Endothelial cell of umbilical vein (primary cell): ENCODE data around the gene UBE2G1. TPM values are rescaled to one million over a fixed set of nuclear protein-coding genes. Genes with fewer than 3 reads are reported as not detected.

ENCODE experiments used
- BruUV-seq: library from RNA; stranded (reverse); fragments of 400-500 nt; replicated peaks from 2 replicates; lab custom pipeline; 2021; lab: Mats Ljungman, UMichigan
- CTCF ChIA-PET: fragments of 300-600, 350-600 bp; sonication (Branson Sonifier 250); formaldehyde crosslinking; loops from one replicate; lab custom pipeline; 2021; ENCODE audit warnings: antibody characterized with exemption, inconsistent platforms; lab: Charles Lee
- POLR2A ChIA-PET: fragments of 300-600, 350-600 bp; sonication (Branson Sonifier 250); formaldehyde crosslinking; loops from one replicate; lab custom pipeline; 2021; ENCODE audit warnings: antibody characterized with exemption, inconsistent platforms; lab: Charles Lee
- DNase-seq: peaks from one replicate; pipeline ENCODE4 v3.0.0-alpha.2; 2011; ENCODE audit warnings: low read depth, low spot score
- FAIRE-seq: peaks from 2 replicates; lab custom pipeline; 2011; peaks lifted over from hg19 to GRCh38; lab: Jason Lieb, UNC
- H2AFZ ChIP-seq: 2 replicates; pipeline ENCODE4 v1.6.0; 2012; ENCODE audit warnings: low read depth, low read length, control low read depth, inconsistent platforms
- H3K27ac ChIP-seq: 2 replicates; pipeline ENCODE4 v1.5.1; 2011; ENCODE audit warnings: low read depth, mild to moderate bottlenecking, control low read depth, low read length, moderate library complexity; ENCODE audit not compliant: insufficient read depth
- H3K27me3 ChIP-seq, 2 experiments: 2 replicates each; pipeline versions ENCODE4 v1.6.0 to v1.6.1; 2011; ENCODE audit warnings: low read length in 2 of 2, mixed read lengths in 1 of 2; ENCODE audit not compliant: control insufficient read depth in 2 of 2, insufficient read depth in 2 of 2
- H3K36me3 ChIP-seq, 2 experiments: 2 replicates in 1 of 2; 3 replicates in 1 of 2; pipeline ENCODE4 v1.5.1; 2011; ENCODE audit warnings: low read length in 2 of 2, mild to moderate bottlenecking in 1 of 2, moderate library complexity in 1 of 2; ENCODE audit not compliant: control insufficient read depth in 2 of 2, insufficient read depth in 2 of 2; ENCODE audit errors: extremely low read depth in 1 of 2
- H3K4me1 ChIP-seq: 3 replicates; pipeline ENCODE4 v1.5.1; 2011; ENCODE audit warnings: mild to moderate bottlenecking, low read length; ENCODE audit not compliant: control insufficient read depth, insufficient read depth; ENCODE audit errors: extremely low read depth
- H3K4me2 ChIP-seq: 2 replicates; pipeline ENCODE4 v1.6.1; 2011; ENCODE audit warnings: low read length, control low read depth, mixed read lengths; ENCODE audit not compliant: insufficient read depth
- H3K4me3 ChIP-seq, 3 experiments: fragments of 200-600 bp in 1 of 3; sonication (generic), shearing (Covaris generic) in 1 of 3; replicated peaks in 1 of 3; 2 replicates each; pipeline ENCODE4 v1.5.1; 2011 to 2016; ENCODE audit warnings: control low read depth in 3 of 3, low read length in 3 of 3, mild to moderate bottlenecking in 2 of 3, inconsistent platforms in 1 of 3, low read depth in 1 of 3, moderate library complexity in 1 of 3; ENCODE audit not compliant: insufficient read depth in 1 of 3
- H3K79me2 ChIP-seq: 2 replicates; pipeline ENCODE4 v1.6.0; 2012; ENCODE audit warnings: low read length, inconsistent platforms; ENCODE audit not compliant: control insufficient read depth, insufficient read depth
- H3K9ac ChIP-seq: replicated peaks from 2 replicates; pipeline ENCODE3; 2011; ENCODE audit warnings: low read length, control low read depth; ENCODE audit not compliant: insufficient read depth; ENCODE audit errors: extremely low read depth
- H3K9me1 ChIP-seq: replicated peaks from 3 replicates; pipeline ENCODE4 v1.6.0; 2011; ENCODE audit warnings: mild to moderate bottlenecking, low read length; ENCODE audit not compliant: control insufficient read depth, insufficient read depth; ENCODE audit errors: extremely low read depth
- H3K9me3 ChIP-seq: replicated peaks from 2 replicates; pipeline ENCODE4 v1.5.1; 2012; ENCODE audit warnings: low read length, inconsistent platforms; ENCODE audit not compliant: control insufficient read depth, insufficient read depth
- H4K20me1 ChIP-seq: replicated peaks from 2 replicates; pipeline ENCODE3; 2011; ENCODE audit warnings: mild to moderate bottlenecking, low read length; ENCODE audit not compliant: control insufficient read depth, insufficient read depth; ENCODE audit errors: extremely low read depth
- EZH2 ChIP-seq: IDR thresholded peaks from 2 replicates; pipeline ENCODE4 v1.6.1; 2012; ENCODE audit warnings: borderline replicate concordance, low read depth, mild to moderate bottlenecking, moderate library complexity, low read length, inconsistent platforms; ENCODE audit not compliant: severe bottlenecking
- FOS ChIP-seq: IDR thresholded peaks from 2 replicates; pipeline ENCODE4 v1.6.1; 2011; ENCODE audit warnings: mild to moderate bottlenecking, low read length, moderate library complexity, borderline replicate concordance; ENCODE audit not compliant: insufficient read depth
- GATA2 ChIP-seq: IDR thresholded peaks from 2 replicates; pipeline ENCODE4 v1.7.0; 2011; ENCODE audit warnings: low read depth, mild to moderate bottlenecking, moderate library complexity, mixed read lengths, low read length; ENCODE audit not compliant: insufficient read length, insufficient read depth
- JUN ChIP-seq: IDR thresholded peaks from 2 replicates; pipeline ENCODE4 v1.6.1; 2011; ENCODE audit warnings: borderline replicate concordance, low read depth; ENCODE audit not compliant: insufficient read length, insufficient read depth
- MYC ChIP-seq: IDR thresholded peaks from one replicate; pipeline ENCODE4 v1.6.1; 2011; ENCODE audit warnings: mild to moderate bottlenecking, low read depth, low read length
- POLR2A ChIP-seq: IDR thresholded peaks from 2 replicates; pipeline ENCODE4 v1.6.1; 2012; ENCODE audit warnings: low read depth, mild to moderate bottlenecking, control low read depth, low read length
- POLR2AphosphoS5 ChIP-seq: IDR thresholded peaks from 2 replicates; pipeline ENCODE4 v1.6.1; 2012; ENCODE audit warnings: low read depth, mild to moderate bottlenecking, control low read depth, low read length, moderate library complexity; ENCODE audit not compliant: insufficient read depth
- dilution Hi-C: fragments of 300-500 bp; cut with MboI; formaldehyde crosslinking; loops from one replicate; pipeline ENCODE4 v1.15.0; 2019; ENCODE audit warnings: low sequenced_read_pairs; ENCODE audit not compliant: extremely low pct_ligation_motif_present
- intact Hi-C: fragments of 100-400 bp; cut with micrococcal nuclease; formaldehyde crosslinking; loops from one replicate; pipeline ENCODE4 v1.10.0; 2022
- polyA plus RNA-seq, 4 experiments: library from polyadenylated mRNA; depleted of rRNA in 3 of 4; stranded (reverse) in 3 of 4; unstranded in 1 of 4; fragments of >200 nt; gene quantifications; 2 replicates each; pipeline versions ENCODE4 v1.2.1 to v1.2.3, GENCODE V29; 2011 to 2012; ENCODE audit warnings: missing spikeins in 1 of 4
- total RNA-seq: library from RNA; stranded (reverse); gene quantifications from 2 replicates; pipeline ENCODE4 v1.2.3, GENCODE V29; 2021
- TF ChIP-seq, protein P1 (sequence below), 2 donors: IDR thresholded peaks; 1 replicate in 1 of 2; 2 replicates in 1 of 2; pipeline ENCODE4 v1.5.1; 2011; ENCODE audit warnings: low read length in 2 of 2, mild to moderate bottlenecking in 2 of 2, moderate library complexity in 2 of 2, control low read depth in 1 of 2, inconsistent platforms in 1 of 2, low read depth in 1 of 2; ENCODE audit not compliant: insufficient read depth in 1 of 2; ENCODE audit errors: extremely low read depth in 1 of 2
- TF ChIP-seq, protein P2 (sequence below): IDR thresholded peaks from 2 replicates; pipeline ENCODE4 v1.6.1; 2011; ENCODE audit not compliant: insufficient read depth, insufficient read length

UBE2G1 gene
- total and polyA plus RNA-seq, 2 donors (not counting 3 experiments of a cell fraction or from before 2014, with no cell fraction given), result 29.2 to 79.6 TPM

DNA sequence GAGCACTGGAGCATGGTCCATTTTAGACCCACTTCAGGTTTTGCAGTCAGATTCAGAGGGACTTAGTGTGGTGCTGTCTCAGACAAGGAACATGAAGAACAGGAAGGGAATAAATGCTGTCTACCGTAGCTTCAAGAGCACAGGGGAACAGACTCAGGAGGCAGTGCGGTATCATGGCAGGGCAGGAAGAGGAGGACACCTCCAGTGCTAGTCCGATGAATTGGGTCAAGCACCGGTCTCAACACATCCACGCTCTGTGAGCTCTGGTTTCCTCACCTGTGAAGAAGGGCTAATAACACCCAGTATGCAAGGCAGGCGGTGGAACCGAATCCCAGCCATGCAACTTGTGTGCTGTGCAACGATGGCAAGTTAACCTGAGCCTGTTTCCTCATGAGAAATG is 99.1 kb downstream of the UBE2G1 start:
- POLR2A ChIA-PET, result no interaction called here

GRCh38 chr17:4266550-4266949 is 99.9 kb downstream of the UBE2G1 start:
- no peaks in the 10 kb centered on the region for H3K9me3 ChIP-seq
- H3K4me3 ChIP-seq, result no peak overlapping the region
- FAIRE-seq, result no peak
- POLR2A ChIA-PET, result no interaction called here
- H3K36me3 ChIP-seq, result peaks cover 2 to 7% of the 10 kb centered on the region in 2 experiments
- CTCF ChIA-PET, result interaction anchor here (1.5 to 1.7 kb wide), 2 partner anchors 38 to 50 kb away, joined by 4 to 5 read pairs; no protein-coding TSS in a partner anchor
- no peak overlapping the region for H2AFZ ChIP-seq
- intact Hi-C loops (no loop called here), dilution Hi-C loops (no loop called here)
- BruUV-seq, result no TSS peak
- TF ChIP-seq, protein P1, sequence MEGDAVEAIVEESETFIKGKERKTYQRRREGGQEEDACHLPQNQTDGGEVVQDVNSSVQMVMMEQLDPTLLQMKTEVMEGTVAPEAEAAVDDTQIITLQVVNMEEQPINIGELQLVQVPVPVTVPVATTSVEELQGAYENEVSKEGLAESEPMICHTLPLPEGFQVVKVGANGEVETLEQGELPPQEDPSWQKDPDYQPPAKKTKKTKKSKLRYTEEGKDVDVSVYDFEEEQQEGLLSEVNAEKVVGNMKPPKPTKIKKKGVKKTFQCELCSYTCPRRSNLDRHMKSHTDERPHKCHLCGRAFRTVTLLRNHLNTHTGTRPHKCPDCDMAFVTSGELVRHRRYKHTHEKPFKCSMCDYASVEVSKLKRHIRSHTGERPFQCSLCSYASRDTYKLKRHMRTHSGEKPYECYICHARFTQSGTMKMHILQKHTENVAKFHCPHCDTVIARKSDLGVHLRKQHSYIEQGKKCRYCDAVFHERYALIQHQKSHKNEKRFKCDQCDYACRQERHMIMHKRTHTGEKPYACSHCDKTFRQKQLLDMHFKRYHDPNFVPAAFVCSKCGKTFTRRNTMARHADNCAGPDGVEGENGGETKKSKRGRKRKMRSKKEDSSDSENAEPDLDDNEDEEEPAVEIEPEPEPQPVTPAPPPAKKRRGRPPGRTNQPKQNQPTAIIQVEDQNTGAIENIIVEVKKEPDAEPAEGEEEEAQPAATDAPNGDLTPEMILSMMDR (IDR thresholded peaks at IDR 0.05; ENCODE audit: extremely low read depth in 1 of 2, insufficient read depth in 1 of 2, low read depth in 1 of 2, low read length in 2 of 2), result no peak
- TF ChIP-seq MYC (no peak), POLR2A (no peak), EZH2 (no peak), POLR2AphosphoS5 (no peak), GATA2 (no peak), JUN (no peak), FOS (no peak)
- TF ChIP-seq, protein P2, sequence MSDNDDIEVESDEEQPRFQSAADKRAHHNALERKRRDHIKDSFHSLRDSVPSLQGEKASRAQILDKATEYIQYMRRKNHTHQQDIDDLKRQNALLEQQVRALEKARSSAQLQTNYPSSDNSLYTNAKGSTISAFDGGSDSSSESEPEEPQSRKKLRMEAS, result no peak
- H3K9me1 ChIP-seq, result no peaks in the 10 kb centered on the region
- DNase-seq, result no peak
- peaks cover 16% of the 10 kb centered on the region for H3K4me1 ChIP-seq
- H3K27ac ChIP-seq, result no peak overlapping the region
- no peaks in the 10 kb centered on the region for H3K27me3 ChIP-seq
- H3K79me2 ChIP-seq, result peaks cover 21% of the 10 kb centered on the region
- no peak overlapping the region for H3K9ac ChIP-seq
- H4K20me1 ChIP-seq, result no peaks in the 10 kb centered on the region
- H3K4me2 ChIP-seq, result no peak overlapping the region

More for the DNA sequence above, 99.1 kb downstream of the UBE2G1 start:
- no peak for TF ChIP-seq MYC
- no peak overlapping the region for H3K27ac ChIP-seq
- no peak overlapping the region for H3K4me3 ChIP-seq
- peaks cover 13% of the 10 kb centered on the region for H3K79me2 ChIP-seq
- H4K20me1 ChIP-seq, result peaks cover 2% of the 10 kb centered on the region
- no peak overlapping the region for H3K9ac ChIP-seq
- no peaks in the 10 kb centered on the region for H3K27me3 ChIP-seq
- H2AFZ ChIP-seq, result no peak overlapping the region
- intact Hi-C loops, result no loop called here
- DNase-seq, result no peak
- no peaks in the 10 kb centered on the region for H3K9me3 ChIP-seq
- peaks cover 2 to 9% of the 10 kb centered on the region in 2 experiments for H3K36me3 ChIP-seq
- no peak for FAIRE-seq
- dilution Hi-C loops, result no loop called here
- peaks cover 13% of the 10 kb centered on the region for H3K4me1 ChIP-seq
- no peak overlapping the region for H3K4me2 ChIP-seq
- CTCF ChIA-PET, result interaction anchor here (0.8 to 1.7 kb wide), 2 partner anchors 28 to 37 kb away, joined by 3 to 5 read pairs; no protein-coding TSS in a partner anchor
- BruUV-seq, result no TSS peak
- no peaks in the 10 kb centered on the region for H3K9me1 ChIP-seq
